HL-60 (cell line): ENCODE results near the gene HACL1.
A peak's percentile ranks its signal among the peaks of the same experiment; 100 is the strongest.

ENCODE experiments used
- DNase-seq, 2 experiments: peaks; one replicate each; pipeline ENCODE4 v3.0.0-alpha.2; 2010 to 2020; ENCODE audit warnings: low read depth in 1 of 2, low spot score in 1 of 2
- H3K27ac ChIP-seq: fragments of 250-450 bp; sonication (Bioruptor Pico); replicated peaks from 2 replicates; pipeline ENCODE4 v1.5.1; 2020; ENCODE audit warnings: mild to moderate bottlenecking, moderate library complexity
- H3K27me3 ChIP-seq: fragments of 250-450 bp; sonication (Bioruptor Pico); 2 replicates; pipeline ENCODE4 v1.5.1; 2021; ENCODE audit warnings: mild to moderate bottlenecking, moderate library complexity; ENCODE audit not compliant: insufficient read depth, poor library complexity, severe bottlenecking
- H3K4me3 ChIP-seq: replicated peaks from 2 replicates; pipeline ENCODE4 v1.5.1; 2011; ENCODE audit warnings: mild to moderate bottlenecking, control low read depth, low read length; ENCODE audit not compliant: insufficient read depth
- GABPA ChIP-seq: IDR thresholded peaks from 2 replicates; pipeline ENCODE4 v1.6.1; 2012; ENCODE audit warnings: low read depth
- POLR2AphosphoS5 ChIP-seq: IDR thresholded peaks from 2 replicates; pipeline ENCODE4 v1.6.1; 2012; ENCODE audit warnings: low read depth
- SPI1 ChIP-seq: IDR thresholded peaks from 2 replicates; pipeline ENCODE4 v1.6.1; 2012; ENCODE audit warnings: low read depth, mild to moderate bottlenecking, borderline replicate concordance
- TF ChIP-seq, protein P1 (sequence below): IDR thresholded peaks from one replicate; pipeline ENCODE4 v1.5.1; 2011; ENCODE audit warnings: low read length, control low read depth, inconsistent platforms; ENCODE audit not compliant: insufficient read depth
- TF ChIP-seq, protein P2 (sequence below): IDR thresholded peaks from 2 replicates; pipeline ENCODE4 v1.6.1; 2012; ENCODE audit warnings: low read depth; ENCODE audit not compliant: insufficient replicate concordance

The HACL1 gene

DNA sequence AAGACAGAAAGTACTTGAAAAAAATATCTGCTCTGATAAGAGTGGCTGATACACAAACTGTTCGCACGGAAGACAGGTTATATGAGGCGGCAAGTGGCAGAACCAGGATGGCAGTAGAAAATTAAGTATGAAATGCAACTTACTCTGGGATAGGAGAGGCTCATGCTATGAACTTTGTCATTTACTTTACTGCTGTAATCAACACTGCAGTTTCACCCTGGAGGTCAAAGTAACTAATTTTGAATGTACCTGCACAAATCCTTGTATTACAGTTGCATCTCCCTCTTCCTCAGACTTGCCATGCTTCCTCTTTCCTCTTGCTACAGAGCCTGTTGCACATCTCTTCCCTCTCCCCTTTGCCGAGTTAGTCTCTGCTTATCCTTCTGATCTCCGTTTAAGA is 38.8 kb downstream of the HACL1 start:
- H3K27ac ChIP-seq = no peak overlapping the region
- no peak overlapping the region for H3K4me3 ChIP-seq
- no peak for DNase-seq
- TF ChIP-seq GABPA (no peak), POLR2AphosphoS5 (no peak), SPI1 (no peak)
- TF ChIP-seq, protein P1, sequence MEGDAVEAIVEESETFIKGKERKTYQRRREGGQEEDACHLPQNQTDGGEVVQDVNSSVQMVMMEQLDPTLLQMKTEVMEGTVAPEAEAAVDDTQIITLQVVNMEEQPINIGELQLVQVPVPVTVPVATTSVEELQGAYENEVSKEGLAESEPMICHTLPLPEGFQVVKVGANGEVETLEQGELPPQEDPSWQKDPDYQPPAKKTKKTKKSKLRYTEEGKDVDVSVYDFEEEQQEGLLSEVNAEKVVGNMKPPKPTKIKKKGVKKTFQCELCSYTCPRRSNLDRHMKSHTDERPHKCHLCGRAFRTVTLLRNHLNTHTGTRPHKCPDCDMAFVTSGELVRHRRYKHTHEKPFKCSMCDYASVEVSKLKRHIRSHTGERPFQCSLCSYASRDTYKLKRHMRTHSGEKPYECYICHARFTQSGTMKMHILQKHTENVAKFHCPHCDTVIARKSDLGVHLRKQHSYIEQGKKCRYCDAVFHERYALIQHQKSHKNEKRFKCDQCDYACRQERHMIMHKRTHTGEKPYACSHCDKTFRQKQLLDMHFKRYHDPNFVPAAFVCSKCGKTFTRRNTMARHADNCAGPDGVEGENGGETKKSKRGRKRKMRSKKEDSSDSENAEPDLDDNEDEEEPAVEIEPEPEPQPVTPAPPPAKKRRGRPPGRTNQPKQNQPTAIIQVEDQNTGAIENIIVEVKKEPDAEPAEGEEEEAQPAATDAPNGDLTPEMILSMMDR = no peak
- TF ChIP-seq, protein P2, sequence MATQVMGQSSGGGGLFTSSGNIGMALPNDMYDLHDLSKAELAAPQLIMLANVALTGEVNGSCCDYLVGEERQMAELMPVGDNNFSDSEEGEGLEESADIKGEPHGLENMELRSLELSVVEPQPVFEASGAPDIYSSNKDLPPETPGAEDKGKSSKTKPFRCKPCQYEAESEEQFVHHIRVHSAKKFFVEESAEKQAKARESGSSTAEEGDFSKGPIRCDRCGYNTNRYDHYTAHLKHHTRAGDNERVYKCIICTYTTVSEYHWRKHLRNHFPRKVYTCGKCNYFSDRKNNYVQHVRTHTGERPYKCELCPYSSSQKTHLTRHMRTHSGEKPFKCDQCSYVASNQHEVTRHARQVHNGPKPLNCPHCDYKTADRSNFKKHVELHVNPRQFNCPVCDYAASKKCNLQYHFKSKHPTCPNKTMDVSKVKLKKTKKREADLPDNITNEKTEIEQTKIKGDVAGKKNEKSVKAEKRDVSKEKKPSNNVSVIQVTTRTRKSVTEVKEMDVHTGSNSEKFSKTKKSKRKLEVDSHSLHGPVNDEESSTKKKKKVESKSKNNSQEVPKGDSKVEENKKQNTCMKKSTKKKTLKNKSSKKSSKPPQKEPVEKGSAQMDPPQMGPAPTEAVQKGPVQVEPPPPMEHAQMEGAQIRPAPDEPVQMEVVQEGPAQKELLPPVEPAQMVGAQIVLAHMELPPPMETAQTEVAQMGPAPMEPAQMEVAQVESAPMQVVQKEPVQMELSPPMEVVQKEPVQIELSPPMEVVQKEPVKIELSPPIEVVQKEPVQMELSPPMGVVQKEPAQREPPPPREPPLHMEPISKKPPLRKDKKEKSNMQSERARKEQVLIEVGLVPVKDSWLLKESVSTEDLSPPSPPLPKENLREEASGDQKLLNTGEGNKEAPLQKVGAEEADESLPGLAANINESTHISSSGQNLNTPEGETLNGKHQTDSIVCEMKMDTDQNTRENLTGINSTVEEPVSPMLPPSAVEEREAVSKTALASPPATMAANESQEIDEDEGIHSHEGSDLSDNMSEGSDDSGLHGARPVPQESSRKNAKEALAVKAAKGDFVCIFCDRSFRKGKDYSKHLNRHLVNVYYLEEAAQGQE = no peak
- H3K27me3 ChIP-seq = no peaks in the 10 kb centered on the region

DNA sequence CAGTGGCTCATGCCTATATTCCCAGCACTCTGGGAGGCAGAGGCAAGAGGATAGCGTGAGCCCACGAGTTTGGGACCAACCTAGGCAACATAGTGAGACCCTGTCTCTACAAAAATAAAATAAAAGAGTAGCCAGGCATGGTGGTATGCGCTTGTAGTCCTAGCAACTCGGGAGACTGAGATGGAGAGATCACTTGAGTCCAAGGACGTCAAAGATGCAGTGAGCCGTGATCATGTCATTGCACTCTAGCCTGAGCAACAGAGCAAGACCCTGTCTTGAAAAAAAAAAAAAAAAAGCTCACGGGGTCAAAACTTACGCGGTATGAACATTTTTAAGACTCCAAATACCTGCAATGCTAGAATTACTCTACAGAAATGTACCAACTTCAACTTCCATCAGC is 42.8 kb downstream of the HACL1 start:
- no peak overlapping the region for H3K4me3 ChIP-seq

DNA sequence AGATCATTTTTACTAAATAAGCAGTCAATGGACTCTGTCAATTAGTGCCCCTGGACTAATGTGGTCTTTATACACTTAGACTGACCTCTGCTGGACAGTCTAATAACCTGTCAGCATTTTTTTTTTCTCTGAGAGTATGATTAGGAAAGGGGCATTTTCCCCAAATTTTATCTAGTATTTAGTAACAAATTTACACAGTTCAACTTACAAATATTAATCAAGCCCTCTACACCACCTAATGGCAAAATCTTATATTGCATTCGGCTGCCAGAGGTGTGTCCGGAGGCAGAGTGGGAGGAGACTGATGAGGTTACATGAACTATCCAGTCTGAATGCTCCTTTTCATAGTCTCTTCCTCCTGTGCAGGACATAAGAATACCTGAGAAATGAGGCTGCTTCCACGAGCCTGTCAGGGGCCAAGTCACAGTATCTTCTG is 43.8 kb downstream of the HACL1 start:
- TF ChIP-seq SPI1 = no peak
- TF ChIP-seq, protein P1 = peak; percentile 37
- H3K27ac ChIP-seq = no peak overlapping the region
- H3K4me3 ChIP-seq = no peak overlapping the region
- H3K27me3 ChIP-seq = no peaks in the 10 kb centered on the region
- DNase-seq = peak; percentile 51 to 78

More for the DNA sequence above, 42.8 kb downstream of the HACL1 start:
- H3K27me3 ChIP-seq = no peaks in the 10 kb centered on the region
- DNase-seq = no peak
- no peak overlapping the region for H3K27ac ChIP-seq
- TF ChIP-seq SPI1 = no peak
- TF ChIP-seq, protein P1 = no peak
- no peak for TF ChIP-seq POLR2AphosphoS5
- no peak for TF ChIP-seq GABPA
- TF ChIP-seq, protein P2 = no peak

DNA sequence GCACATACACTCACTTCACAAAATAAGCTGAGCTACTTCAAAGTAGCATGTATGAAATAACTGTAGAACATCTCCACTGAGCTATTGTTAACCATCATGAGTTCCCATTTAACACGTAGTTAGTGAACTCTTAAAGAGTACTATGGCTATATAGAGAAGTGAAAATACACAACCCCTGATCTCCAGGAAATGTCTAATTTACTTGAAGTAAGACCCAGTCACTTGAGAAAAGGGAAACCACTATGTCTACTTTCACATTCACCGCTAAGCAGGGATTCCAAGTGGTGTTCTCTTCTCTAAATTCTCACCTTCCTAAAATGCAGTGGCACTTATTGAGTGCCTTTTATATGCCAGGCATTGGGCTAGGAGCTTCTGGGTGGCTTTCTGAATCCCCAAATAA is 44.9 kb downstream of the HACL1 start:
- DNase-seq = no peak
- Histone ChIP-seq H3K27me3 (no peaks in the 10 kb centered on the region), H3K4me3 (no peak overlapping the region), H3K27ac (no peak overlapping the region)
- no peak for TF ChIP-seq GABPA
- TF ChIP-seq, protein P2 = no peak
- TF ChIP-seq SPI1 = no peak
- TF ChIP-seq, protein P1 = no peak
- TF ChIP-seq POLR2AphosphoS5 = no peak
